Keratinocyte (primary cell): ENCODE measurements around the gene ANKRD49. TPM values are rescaled to one million over a fixed set of nuclear protein-coding genes. Genes with fewer than 3 reads are reported as not detected.

Experiments
- DNase-seq: peaks from one replicate; pipeline ENCODE4 v3.0.0-alpha.2; 2011; ENCODE audit warnings: low read depth, missing footprints, low spot score
- FAIRE-seq: peaks from 2 replicates; lab custom pipeline; 2011; peaks lifted over from hg19 to GRCh38; lab: Jason Lieb, UNC
- H2AFZ ChIP-seq: 2 replicates; pipeline ENCODE4 v1.6.0; 2012; ENCODE audit warnings: low read length, control low read depth, inconsistent platforms; ENCODE audit not compliant: control insufficient read depth
- H3K27ac ChIP-seq: 2 replicates; pipeline ENCODE4 v1.5.1; 2011; ENCODE audit warnings: low read length; ENCODE audit not compliant: control insufficient read depth, insufficient read depth
- H3K27me3 ChIP-seq: 3 replicates; pipeline ENCODE4 v1.6.0; 2011; ENCODE audit warnings: low read length; ENCODE audit not compliant: control insufficient read depth, insufficient read depth; ENCODE audit errors: extremely low read depth
- H3K36me3 ChIP-seq, 2 experiments: 2 replicates in 1 of 2; 3 replicates in 1 of 2; pipeline ENCODE4 v1.5.1; 2011; ENCODE audit warnings: low read length in 2 of 2, mild to moderate bottlenecking in 1 of 2; ENCODE audit not compliant: control insufficient read depth in 2 of 2, insufficient read depth in 2 of 2; ENCODE audit errors: extremely low read depth in 1 of 2
- H3K4me1 ChIP-seq: 3 replicates; pipeline ENCODE4 v1.5.1; 2011; ENCODE audit warnings: low read length; ENCODE audit not compliant: control insufficient read depth, insufficient read depth; ENCODE audit errors: extremely low read depth
- H3K4me2 ChIP-seq: 3 replicates; pipeline ENCODE4 v1.6.0; 2011; ENCODE audit warnings: low read depth, low read length; ENCODE audit not compliant: control insufficient read depth, insufficient read depth; ENCODE audit errors: extremely low read depth
- H3K4me3 ChIP-seq, 3 experiments: fragments of 200-600 bp in 1 of 3; sonication (generic) in 1 of 3; 2 replicates in 2 of 3; 3 replicates in 1 of 3; pipeline ENCODE4 v1.5.1; 2011 to 2016; ENCODE audit warnings: low read length in 3 of 3, mild to moderate bottlenecking in 3 of 3, control low read depth in 2 of 3, inconsistent platforms in 1 of 3, low read depth in 1 of 3, mixed read lengths in 1 of 3, mixed run types in 1 of 3, moderate library complexity in 1 of 3; ENCODE audit not compliant: control insufficient read depth in 2 of 3, insufficient read depth in 2 of 3; ENCODE audit errors: extremely low read depth in 1 of 3
- H3K79me2 ChIP-seq: 2 replicates; pipeline ENCODE4 v1.6.0; 2012; ENCODE audit warnings: low read length; ENCODE audit not compliant: control insufficient read depth, insufficient read depth
- H3K9ac ChIP-seq: 3 replicates; pipeline ENCODE4 v1.6.0; 2011; ENCODE audit warnings: low read length; ENCODE audit not compliant: control insufficient read depth, insufficient read depth; ENCODE audit errors: extremely low read depth
- H3K9me1 ChIP-seq: 3 replicates; pipeline ENCODE4 v1.6.0; 2011; ENCODE audit warnings: low read length; ENCODE audit not compliant: control insufficient read depth, insufficient read depth; ENCODE audit errors: extremely low read depth
- H3K9me3 ChIP-seq: 2 replicates; pipeline ENCODE4 v1.5.1; 2012; ENCODE audit warnings: low read depth, low read length; ENCODE audit not compliant: control insufficient read depth
- H4K20me1 ChIP-seq: 3 replicates; pipeline ENCODE4 v1.6.0; 2011; ENCODE audit warnings: low read length; ENCODE audit not compliant: control insufficient read depth, insufficient read depth; ENCODE audit errors: extremely low read depth
- CTCF ChIP-seq, 3 experiments: IDR thresholded peaks in 1 of 3; conservative IDR thresholded peaks in 1 of 3; optimal IDR thresholded peaks in 1 of 3; 2 replicates in 2 of 3; 3 replicates in 1 of 3; pipeline versions ENCODE3 to v1.5.1; 2011; ENCODE audit warnings: low read length in 3 of 3, mild to moderate bottlenecking in 3 of 3, moderate library complexity in 2 of 3, control low read depth in 1 of 3, inconsistent platforms in 1 of 3; ENCODE audit not compliant: insufficient read depth in 2 of 3; ENCODE audit errors: extremely low read depth in 1 of 3
- EZH2 ChIP-seq: IDR thresholded peaks from one replicate; pipeline ENCODE4 v1.6.1; 2012; ENCODE audit warnings: inconsistent platforms, mild to moderate bottlenecking, low read length, moderate library complexity
- dilution Hi-C: fragments of 300-500 bp; cut with MboI; formaldehyde crosslinking; loops from one replicate; pipeline ENCODE4 v1.7.0; 2020; ENCODE audit warnings: low sequenced_read_pairs; ENCODE audit not compliant: extremely low pct_ligation_motif_present
- polyA plus RNA-seq, 5 experiments: library from polyadenylated mRNA; depleted of rRNA in 3 of 5; stranded (reverse) in 3 of 5; stranded (forward) in 1 of 5; unstranded in 1 of 5; fragments of >200 nt; gene quantifications; 1 replicate in 1 of 5; 2 replicates in 3 of 5; 3 replicates in 1 of 5; pipeline versions ENCODE4 v1.2.1 to v1.2.3, GENCODE V29; 2011 to 2012; ENCODE audit warnings: missing spikeins in 2 of 5, low read depth in 1 of 5, low replicate concordance in 1 of 5

Gene ANKRD49
- polyA plus RNA-seq, 1 donor (not counting 4 experiments of a cell fraction or from before 2014, with no cell fraction given), result 17.1 TPM

DNA sequence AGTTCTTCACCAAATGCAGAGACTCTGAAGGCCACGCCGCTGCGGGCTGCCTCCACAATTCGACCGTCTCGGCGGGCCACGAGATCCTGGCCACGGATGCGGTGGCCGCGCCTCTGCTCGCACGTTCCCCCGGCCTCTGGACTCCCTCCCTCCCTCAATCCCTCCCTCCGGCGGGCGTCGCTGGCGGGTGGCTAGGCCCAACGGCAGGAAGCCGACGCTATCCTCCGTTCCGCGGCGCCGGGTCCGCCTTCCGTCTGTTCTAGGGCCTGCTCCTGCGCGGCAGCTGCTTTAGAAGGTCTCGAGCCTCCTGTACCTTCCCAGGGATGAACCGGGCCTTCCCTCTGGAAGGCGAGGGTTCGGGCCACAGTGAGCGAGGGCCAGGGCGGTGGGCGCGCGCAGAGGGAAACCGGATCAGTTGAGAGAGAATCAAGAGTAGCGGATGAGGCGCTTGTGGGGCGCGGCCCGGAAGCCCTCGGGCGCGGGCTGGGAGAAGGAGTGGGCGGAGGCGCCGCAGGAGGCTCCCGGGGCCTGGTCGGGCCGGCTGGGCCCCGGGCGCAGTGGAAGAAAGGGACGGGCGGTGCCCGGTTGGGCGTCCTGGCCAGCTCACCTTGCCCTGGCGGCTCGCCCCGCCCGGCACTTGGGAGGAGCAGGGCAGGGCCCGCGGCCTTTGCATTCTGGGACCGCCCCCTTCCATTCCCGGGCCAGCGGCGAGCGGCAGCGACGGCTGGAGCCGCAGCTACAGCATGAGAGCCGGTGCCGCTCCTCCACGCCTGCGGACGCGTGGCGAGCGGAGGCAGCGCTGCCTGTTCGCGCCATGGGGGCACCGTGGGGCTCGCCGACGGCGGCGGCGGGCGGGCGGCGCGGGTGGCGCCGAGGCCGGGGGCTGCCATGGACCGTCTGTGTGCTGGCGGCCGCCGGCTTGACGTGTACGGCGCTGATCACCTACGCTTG lies 50.2 kb downstream of the ANKRD49 start, which contains the start of gene FUT4:
FUT4 (plus strand) TSS at position 227 of the 951 bp plus-strand sequence; CDS start at position 440, 213 bp downstream.
- Histone ChIP-seq H3K4me2 (peak within 1 kb of the TSS; percentile 76), H3K9me3 (no peaks in the 10 kb centered on the region), H3K36me3 (no peaks in the 10 kb centered on the region), H4K20me1 (no peaks in the 10 kb centered on the region), H3K27ac (no peak within 1 kb of the TSS), H3K4me1 (peaks cover 16% of the 10 kb centered on the region), H3K9ac (peak within 1 kb of the TSS; percentile 52), H3K27me3 (peaks cover 19% of the 10 kb centered on the region), H3K4me3 (peak within 1 kb of the TSS; percentile 29 to 41 (median 37)), H2AFZ (peak within 1 kb of the TSS; percentile 84), H3K9me1 (peaks cover 2% of the 10 kb centered on the region), H3K79me2 (no peaks in the 10 kb centered on the region)
- TF ChIP-seq CTCF (optimal IDR thresholded peaks at IDR 0.05 in 1 of 3, IDR thresholded peaks at IDR 0.05 in 1 of 3, conservative IDR thresholded peaks at IDR 0.05 in 1 of 3; ENCODE audit: extremely low read depth in 1 of 3, insufficient read depth in 2 of 3, low read length in 3 of 3) (peak in 1 of 3 experiments; percentile 14), EZH2 (no peak)
- dilution Hi-C loops, result no loop called here
- FAIRE-seq (no peak), DNase-seq (no peak)

- dilution Hi-C loops, result no loop called here
- no peaks in the 10 kb centered on the region for H4K20me1 ChIP-seq
- FAIRE-seq, result no peak
Measured at GRCh38 chr11:94544646-94545263, 51.0 kb downstream of the ANKRD49 start.

More at GRCh38 chr11:94544646-94545263, 51.0 kb downstream of the ANKRD49 start:
- no peak for DNase-seq
- Histone ChIP-seq H3K4me3 (peak overlapping the region; percentile 29 to 41 (median 29)), H3K36me3 (no peaks in the 10 kb centered on the region), H3K4me1 (peaks cover 16% of the 10 kb centered on the region), H2AFZ (peak overlapping the region; percentile 52), H3K9ac (peak overlapping the region; percentile 52), H3K9me1 (peaks cover 2% of the 10 kb centered on the region), H3K79me2 (no peaks in the 10 kb centered on the region), H3K27ac (no peak overlapping the region), H3K27me3 (peaks cover 19% of the 10 kb centered on the region), H3K9me3 (no peaks in the 10 kb centered on the region), H3K4me2 (peak overlapping the region; percentile 76)
- no peak for TF ChIP-seq CTCF (optimal IDR thresholded peaks at IDR 0.05 in 1 of 3, IDR thresholded peaks at IDR 0.05 in 1 of 3, conservative IDR thresholded peaks at IDR 0.05 in 1 of 3; ENCODE audit: extremely low read depth in 1 of 3, insufficient read depth in 2 of 3, low read length in 3 of 3)
- TF ChIP-seq EZH2, result no peak
